ENCODE data around the gene GREB1L.

- no peak for TF ChIP-seq CTCF (conservative IDR thresholded peaks at IDR 0.05 in 1 of 2, IDR thresholded peaks at IDR 0.05 in 1 of 2; ENCODE audit: extremely low read depth in 1 of 2, insufficient read depth in 1 of 2, low read depth in 1 of 2, low read length in 2 of 2)
- no peak for TF ChIP-seq EZH2 (IDR thresholded peaks at IDR 0.05; ENCODE audit: borderline replicate concordance, low read length)
These were observed 166.6 kb downstream of the GREB1L start for GRCh38 chr18:21408681-21409080.

Data from mammary epithelial cell (primary cell).